ENCODE results near the gene DLEC1.

Gene DLEC1

DNA sequence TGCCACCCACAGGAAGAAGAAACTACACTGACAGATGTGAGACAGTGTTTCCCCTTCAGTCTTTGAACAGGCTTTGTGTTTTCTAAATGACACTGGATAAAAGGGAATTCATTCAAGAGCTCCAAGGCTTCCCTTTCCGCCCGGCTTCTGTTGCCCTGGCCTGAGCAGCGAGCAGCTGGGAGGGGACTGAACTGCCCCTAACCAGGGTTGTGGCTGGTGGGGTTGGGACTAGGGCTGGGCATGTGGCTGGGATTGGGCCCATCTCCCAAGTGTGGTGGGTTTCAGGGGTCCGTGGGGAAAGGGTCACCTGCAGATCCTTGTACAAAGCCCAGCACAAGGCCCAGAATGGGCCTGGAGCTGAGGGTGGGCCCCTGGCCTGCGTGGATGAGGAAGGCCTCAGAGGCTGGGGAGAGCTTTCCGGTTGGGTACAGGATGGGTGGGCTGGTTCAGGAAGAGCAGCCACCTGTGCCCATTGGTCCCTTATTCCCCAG lies 38.0 kb upstream of the DLEC1 start:
- DNase-seq (ENCODE audit: low spot score) = no peak

GRCh38 chr3:38001456-38002081 lies 37.4 kb upstream of the DLEC1 start:
- no peak for DNase-seq (ENCODE audit: low spot score)

- no peak for DNase-seq (ENCODE audit: low spot score)
Observed at GRCh38 chr3:38002291-38002876, 36.6 kb upstream of the DLEC1 start.

GRCh38 chr3:38002940-38003339 lies 36.1 kb upstream of the DLEC1 start:
- DNase-seq (ENCODE audit: low spot score) = no peak

- DNase-seq (ENCODE audit: low spot score) = peak; percentile 48
Observed at GRCh38 chr3:38003371-38003816, 35.6 kb upstream of the DLEC1 start.

DNA sequence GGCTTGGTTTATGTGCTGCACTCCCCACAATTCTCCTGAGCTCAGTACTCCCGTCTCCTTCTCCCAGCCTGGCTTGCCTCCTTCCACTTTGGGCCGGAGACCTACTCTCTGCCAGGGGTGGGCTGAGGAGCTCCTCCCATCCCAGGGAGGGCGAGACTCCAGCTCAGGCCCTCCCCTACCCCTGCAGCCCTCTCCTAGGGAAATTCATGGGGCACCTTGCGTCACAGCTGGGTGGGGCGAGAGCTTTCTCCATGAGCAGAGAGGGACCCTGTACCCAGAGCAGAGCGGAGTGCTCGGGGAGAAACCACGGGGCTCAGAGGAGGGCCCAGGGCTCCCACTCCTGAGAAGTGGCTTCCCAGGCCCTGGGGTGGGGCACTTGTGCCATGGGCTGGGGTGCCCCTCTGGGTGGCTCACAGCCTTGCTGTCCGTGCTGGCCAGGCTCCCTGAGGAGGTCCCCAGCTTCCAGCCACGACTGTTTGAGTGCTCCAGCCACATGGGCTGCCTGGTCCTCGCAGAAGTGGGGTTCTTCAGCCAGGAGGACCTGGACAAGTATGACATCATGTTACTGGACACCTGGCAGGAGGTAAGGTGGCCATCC lies 35.1 kb upstream of the DLEC1 start:
- DNase-seq (ENCODE audit: low spot score) = no peak

DNA sequence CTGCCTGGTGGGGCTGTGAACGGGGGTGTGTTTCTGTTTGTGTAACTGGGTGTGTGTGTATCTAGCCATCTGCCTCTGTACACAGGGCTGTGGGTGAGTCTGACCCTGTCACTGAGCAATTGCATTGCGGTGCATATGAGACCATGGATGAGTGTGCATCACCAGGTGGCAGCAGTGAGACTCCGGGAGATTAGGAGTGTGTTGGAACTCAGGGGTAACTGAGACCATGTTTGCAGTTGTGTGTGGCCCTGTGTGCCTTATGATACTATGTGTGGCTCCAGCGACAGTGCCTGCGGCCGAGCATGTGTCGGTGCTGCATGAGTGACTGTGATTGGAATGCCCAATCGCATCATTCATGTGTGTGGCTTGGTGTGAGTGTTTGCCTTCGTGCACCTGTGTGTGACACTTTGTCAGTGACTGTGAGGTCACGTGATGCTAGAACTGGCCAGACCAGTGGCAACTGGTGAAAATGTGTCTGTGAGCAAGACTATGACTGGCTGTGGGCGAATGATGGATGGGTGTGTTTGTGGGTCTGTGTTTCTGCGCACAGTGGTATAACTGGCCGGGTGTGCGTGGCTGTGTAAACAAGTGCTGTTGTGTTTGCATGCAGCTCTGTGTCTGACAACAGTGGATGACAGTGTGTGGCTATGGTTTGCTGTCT lies 34.5 kb upstream of the DLEC1 start:
- DNase-seq (ENCODE audit: low spot score) = peak; percentile 34

- DNase-seq (ENCODE audit: low spot score) = no peak
Observed at GRCh38 chr3:38005076-38006020, 33.7 kb upstream of the DLEC1 start.

GRCh38 chr3:38006031-38006430 lies 33.0 kb upstream of the DLEC1 start:
- DNase-seq (ENCODE audit: low spot score) = no peak

DNA sequence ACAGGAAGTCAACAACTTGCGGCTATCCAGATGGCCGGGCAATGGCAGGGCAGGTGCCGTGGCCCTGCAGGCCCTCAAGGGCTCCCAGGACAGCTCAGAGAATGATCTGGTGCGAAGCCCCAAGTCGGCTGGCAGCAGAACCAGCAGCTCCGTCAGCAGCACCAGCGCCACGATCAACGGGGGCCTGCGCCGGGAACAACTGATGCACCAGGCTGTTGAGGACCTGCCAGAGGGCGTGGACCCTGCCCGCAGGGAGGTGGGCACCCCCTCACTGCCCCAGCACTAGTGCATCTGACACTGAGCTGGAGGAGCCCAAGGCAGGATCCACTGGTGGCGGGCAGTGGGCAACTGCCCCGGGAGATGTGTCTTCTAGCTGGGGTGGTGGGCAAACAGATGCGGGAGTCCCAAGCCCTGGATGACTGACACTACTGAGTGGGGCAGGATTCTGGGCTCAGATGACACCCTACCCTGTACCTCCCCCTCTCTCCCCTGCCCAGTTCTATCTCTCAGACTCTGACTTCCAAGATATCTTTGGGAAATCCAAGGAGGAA lies 32.5 kb upstream of the DLEC1 start:
- no peak for DNase-seq (ENCODE audit: low spot score)

GRCh38 chr3:38007754-38008090 lies 31.3 kb upstream of the DLEC1 start:
- no peak for DNase-seq (ENCODE audit: low spot score)

DNA sequence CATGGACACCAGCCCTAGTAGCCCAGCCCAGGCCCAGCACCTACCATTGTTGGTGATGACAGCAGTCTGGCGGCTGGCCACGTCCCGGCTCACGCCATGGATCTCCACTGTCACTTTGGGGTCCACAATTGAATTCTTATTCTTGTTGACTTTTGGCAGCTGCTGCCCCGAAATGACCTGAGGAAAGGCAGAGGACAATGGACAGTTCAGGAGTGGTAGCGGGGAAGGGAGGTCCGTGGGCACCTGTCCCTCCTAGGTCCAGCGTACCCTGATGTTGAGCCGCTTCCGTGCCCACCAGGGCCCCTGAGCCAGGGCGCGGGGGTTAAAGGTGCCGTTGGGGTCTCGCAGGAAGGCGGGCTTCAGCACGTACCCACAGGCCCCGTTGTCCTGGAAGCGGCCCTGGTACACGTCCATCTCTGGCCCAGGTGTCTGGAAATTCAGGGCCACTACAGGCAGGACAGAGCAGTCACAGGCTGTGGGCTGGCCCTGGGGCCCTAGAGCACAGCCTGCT lies 30.8 kb upstream of the DLEC1 start:
- no peak for DNase-seq (ENCODE audit: low spot score)

GRCh38 chr3:38008971-38009580 lies 29.9 kb upstream of the DLEC1 start:
- DNase-seq (ENCODE audit: low spot score) = no peak

DNA sequence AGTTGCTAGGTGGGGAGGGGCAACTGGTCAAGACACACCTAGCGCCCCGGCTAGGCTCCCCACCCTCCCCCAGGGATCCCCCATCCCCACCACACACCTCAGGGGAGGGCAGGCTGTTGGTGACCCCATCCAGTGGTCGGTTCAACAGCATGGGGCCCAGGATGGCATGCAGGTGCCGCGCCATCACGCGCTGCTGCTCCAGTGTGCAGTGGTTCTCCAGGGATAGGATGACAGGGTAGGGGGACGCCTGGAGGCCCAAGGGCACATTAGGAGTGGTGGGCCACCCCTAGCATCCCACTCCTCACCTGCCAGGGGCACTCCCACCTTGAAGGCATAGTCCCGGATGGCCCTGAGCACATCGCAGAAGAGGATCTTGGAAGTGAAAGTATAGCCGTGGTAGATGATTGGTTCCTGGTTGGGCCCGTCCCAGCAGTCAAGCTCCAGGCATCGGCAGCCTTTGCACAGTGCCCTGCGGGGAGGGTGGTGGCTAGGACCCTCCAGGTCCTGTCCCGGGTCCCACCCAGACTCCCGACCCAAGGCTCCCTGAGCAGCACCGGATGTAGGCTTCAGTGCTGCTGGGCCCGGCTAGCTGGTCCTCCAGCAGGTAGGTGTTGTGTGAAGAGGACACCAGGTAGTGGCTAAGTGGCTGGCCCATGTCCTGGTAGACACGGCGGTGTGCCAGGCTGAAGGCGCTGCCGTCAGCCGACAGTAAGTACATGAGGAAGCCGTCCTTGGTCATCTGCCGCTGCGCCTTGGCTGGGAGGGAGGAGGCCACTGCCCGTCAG lies 29.0 kb upstream of the DLEC1 start:
- DNase-seq (ENCODE audit: low spot score) = no peak

DNA sequence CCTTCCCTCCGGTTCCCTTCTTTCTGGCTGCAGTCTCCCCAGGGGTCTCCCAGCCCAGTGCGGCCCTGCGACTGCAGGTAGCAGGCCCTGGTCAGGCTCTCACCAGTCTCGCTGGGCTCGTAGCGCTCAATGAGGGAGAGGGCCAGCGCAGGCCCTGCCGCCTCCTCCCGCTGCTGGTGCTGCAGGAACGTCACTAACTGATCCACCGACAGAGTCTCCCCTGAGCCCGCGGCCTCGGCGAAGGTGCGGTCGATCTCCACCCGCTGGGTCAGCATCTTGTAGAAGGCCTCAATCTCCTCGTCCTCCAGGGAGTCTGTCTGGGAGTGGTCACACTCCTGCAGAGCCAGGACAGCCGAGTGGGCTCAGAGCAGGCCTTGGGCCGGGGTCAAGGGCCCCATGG lies 27.9 kb upstream of the DLEC1 start:
- DNase-seq (ENCODE audit: low spot score) = no peak

- DNase-seq (ENCODE audit: low spot score) = no peak
Observed at GRCh38 chr3:38015485-38015884, 23.5 kb upstream of the DLEC1 start.

DNA sequence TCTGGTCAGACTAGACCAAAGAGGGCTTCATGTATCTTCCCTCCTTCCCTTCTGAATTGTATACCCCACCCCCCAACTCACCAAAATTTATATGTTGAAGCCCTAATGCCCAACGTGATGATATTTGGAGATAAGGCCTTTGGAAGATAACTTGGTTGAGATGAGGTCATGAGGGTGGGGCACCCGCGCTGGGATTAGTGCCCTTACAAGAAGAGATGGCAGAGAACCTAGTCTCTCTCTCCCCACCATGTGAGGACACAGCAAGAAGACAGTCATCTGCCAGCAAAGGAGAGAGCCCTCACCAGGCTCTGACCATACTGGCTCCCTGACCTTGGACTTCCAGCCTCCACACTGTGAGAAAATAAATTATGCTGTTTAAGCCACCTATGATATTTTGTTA lies 23.0 kb upstream of the DLEC1 start:
- DNase-seq (ENCODE audit: low spot score) = no peak

DNA sequence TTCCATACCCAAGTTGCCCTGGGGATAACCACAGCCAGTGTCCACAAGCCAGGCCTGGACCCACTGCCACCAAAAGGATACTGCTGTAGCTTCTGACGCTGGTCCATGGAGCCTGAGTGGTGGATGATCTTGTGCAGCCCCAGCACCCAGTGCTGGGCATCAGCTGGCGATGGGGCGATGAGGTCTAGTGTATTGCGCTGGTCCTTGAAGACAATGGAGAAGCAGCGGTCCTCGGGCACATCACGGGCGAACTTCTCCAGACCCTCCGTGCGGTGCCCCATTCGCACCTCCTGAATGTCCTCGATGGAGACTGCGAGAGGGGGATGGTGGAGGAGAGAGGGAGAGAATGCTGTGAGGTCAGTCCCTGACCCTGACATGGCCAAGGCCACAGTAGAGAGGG lies 22.6 kb upstream of the DLEC1 start:
- no peak for DNase-seq (ENCODE audit: low spot score)

DNA sequence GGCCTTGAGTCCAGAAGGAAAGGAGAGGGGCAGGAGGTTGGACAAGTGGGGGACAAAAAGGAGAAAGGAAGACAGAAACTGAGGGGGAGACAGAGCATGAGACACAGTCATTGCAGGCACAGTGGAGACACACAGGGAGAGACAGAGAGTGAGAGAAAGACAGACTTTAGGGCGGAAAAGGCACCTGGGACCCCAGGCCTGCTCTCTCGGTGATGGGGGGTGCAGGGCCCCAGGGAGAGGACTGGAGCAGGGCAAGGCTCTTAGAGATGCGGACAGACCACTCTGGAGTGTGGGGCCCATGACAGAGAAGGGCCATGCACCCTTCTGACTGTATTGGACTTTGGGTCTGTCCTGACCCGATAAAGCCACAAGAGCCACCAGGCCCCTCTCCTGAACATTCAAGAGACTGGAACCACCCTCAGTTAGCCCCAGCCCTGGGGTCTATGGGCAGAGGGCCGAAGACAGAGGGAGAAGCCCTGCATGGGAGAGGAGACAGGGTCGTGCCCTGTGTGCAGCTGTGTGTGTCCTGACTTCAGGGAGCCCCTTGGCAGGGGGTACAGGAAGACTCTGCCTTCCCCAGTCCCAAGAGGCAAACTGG lies 22.1 kb upstream of the DLEC1 start:
- no peak for DNase-seq (ENCODE audit: low spot score)
